ENCODE data around the gene CFD.
"Not testable (repeated sequence)": the region's sequence is repeated elsewhere in the genome, so short reads cannot be mapped to it uniquely, and the experiment has no call there.

The CFD gene

GRCh38 chr19:870963-871401, 11.5 kb downstream of the CFD start:
- H3K4me3 ChIP-seq (ENCODE audit: low read depth, low read length), result no peak overlapping the region

DNA sequence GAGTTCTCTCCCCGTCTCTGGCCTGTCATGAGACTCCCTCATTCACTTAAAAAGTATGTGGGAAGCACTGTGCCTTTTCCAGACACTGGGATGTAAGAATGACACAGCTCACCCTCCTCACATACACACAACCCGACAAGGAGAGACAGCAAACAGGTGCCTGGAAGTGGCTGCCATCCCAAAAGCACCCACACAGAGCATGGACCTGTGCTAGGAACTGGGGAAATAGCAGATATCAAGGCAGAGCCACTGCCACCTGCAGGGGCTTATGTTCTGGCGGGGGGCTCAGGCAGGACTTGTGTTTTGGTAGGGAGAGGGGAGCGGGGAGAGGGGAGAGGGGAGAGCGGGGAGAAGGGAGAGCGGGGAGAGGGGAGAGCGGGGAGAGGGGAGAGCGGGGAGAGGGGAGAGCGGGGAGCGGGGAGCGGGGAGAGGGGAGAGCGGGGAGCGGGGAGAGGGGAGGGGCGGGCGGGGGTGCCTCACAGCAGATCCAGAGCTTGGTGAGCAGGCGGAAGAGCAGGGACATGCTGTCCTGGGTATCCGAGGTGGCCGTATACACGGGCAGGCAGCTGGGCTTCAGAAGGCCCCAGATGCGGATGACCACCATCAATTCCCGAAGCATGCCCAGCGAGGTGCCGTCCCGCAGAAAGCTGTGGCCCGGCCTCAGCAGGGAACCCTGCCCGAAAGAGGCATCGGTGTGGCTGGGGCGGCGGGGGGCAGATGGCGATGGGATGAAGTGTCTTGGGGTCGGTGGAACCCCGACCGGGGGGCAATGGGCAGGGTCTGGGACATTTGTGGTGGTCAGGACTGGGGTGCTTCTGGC, 12.2 kb downstream of the CFD start:
- no peak overlapping the region for H3K4me3 ChIP-seq (ENCODE audit: low read depth, low read length)

DNA sequence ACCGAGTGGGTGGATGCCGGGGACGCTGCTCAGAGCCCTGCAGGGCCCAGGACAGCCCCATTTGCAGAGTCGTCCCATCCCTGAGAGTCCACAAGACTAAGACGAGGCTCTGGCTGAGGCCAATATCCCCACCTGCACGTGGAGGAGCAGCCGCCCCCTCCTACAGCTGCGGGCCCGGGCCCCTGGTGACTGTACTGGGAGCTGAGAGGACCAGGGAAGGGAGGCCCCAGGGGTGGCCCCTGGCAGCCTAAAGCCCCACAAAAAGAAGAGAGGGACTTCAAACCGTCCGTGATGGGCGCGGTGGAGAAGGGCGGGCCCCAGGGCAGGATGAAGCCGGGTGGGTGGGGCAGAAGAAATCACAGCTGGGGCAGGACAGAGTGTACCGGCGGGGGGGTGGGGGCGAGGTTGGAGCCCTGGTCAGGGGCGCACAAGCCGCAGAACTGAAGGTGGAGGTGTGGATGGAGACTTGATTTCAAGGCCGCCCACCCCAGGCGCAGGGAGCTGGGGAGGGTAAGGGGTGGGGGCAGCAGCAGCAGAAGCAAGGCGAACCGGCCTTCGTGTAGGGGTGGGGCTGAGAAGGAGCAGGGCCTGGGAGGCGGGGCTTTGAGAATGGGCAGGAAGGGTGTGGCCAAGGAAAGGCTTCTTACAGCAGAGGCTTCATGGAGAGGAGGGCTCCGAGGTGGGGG, 12.9 kb downstream of the CFD start:
- no peak overlapping the region for H3K4me3 ChIP-seq (ENCODE audit: low read depth, low read length)

DNA sequence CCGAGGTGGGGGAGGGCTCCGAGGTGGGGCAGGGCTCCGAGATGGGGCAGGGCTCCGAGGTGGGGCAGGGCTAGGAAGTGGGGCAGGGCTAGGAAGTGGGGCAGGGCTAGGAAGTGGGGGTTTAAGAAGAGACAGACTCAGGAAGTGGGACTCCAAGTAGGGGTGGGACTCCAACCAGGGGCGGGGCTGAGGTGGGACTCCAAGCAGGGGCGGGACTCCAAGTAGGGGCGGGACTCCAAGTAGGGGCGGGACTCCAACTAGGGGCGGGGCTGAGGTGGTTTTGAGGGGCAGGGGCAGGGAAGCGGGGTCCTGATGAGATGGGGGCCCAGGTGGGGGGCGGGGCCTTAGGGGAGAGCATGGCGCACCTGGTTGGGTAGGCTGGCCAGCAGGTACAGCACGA, 13.6 kb downstream of the CFD start:
- no peak overlapping the region for H3K4me3 ChIP-seq (ENCODE audit: low read depth, low read length)

- no peak overlapping the region for H3K4me3 ChIP-seq (ENCODE audit: low read depth, low read length)
These were observed 14.1 kb downstream of the CFD start for GRCh38 chr19:873561-874041.

- no peak overlapping the region for H3K4me3 ChIP-seq (ENCODE audit: low read depth, low read length)
These were observed 15.9 kb downstream of the CFD start for GRCh38 chr19:875265-875879.

DNA sequence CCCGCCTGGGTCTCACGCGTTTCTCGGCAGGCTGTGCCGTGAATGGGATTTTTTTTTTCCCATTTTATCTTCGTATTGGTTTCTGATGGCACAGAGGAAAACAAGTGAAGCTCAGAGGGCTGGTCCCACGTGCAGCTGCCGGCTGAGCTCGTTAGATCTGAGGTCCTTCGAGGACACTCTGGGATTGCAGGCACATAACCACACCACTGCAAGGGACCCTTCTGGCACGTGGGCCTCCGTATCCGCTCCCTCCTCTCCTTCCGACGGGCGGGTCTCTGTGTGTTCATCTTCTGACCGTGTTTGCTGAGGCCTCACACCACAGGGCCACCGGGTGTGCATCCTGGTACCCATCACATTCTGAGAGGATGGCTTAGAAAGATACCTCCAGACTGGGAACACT, 16.6 kb downstream of the CFD start:
- H3K4me3 ChIP-seq (ENCODE audit: low read depth, low read length), result no peak overlapping the region

- no peak overlapping the region for H3K4me3 ChIP-seq (ENCODE audit: low read depth, low read length)
These were observed 17.4 kb downstream of the CFD start for GRCh38 chr19:876780-877314.

DNA sequence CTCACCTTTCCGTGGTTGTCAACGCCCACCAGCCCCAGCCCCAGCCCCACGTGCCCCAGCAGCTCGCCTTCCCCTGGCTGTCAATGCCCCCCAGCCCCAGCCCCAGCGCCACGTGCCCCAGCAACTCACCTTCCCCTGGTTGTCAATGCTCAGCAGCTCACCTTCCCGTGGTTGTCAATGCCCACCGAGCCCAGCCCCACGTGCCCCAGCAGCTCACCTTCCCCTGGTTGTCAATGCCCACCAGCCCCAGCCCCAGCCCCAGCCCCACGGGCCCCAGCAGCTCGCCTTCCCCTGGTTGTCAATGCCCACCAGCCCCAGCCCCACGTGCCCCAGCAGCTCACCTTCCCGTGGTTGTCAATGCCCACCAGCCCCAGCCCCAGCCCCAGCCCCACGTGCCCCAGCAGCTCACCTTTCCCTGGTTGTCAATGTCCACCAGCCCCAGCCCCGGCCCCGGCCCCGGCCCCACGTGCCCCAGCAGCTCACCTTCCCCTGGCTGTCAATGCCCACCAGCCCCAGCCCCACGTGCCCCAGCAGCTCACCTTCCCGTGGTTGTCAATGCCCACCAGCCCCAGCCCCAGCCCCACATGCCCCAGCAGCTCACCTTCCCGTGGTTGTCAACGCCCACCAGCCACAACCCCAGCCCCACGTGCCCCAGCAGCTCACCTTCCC, 18.7 kb downstream of the CFD start:
- not testable (repeated sequence) for H3K4me3 ChIP-seq (ENCODE audit: low read depth, low read length)

DNA sequence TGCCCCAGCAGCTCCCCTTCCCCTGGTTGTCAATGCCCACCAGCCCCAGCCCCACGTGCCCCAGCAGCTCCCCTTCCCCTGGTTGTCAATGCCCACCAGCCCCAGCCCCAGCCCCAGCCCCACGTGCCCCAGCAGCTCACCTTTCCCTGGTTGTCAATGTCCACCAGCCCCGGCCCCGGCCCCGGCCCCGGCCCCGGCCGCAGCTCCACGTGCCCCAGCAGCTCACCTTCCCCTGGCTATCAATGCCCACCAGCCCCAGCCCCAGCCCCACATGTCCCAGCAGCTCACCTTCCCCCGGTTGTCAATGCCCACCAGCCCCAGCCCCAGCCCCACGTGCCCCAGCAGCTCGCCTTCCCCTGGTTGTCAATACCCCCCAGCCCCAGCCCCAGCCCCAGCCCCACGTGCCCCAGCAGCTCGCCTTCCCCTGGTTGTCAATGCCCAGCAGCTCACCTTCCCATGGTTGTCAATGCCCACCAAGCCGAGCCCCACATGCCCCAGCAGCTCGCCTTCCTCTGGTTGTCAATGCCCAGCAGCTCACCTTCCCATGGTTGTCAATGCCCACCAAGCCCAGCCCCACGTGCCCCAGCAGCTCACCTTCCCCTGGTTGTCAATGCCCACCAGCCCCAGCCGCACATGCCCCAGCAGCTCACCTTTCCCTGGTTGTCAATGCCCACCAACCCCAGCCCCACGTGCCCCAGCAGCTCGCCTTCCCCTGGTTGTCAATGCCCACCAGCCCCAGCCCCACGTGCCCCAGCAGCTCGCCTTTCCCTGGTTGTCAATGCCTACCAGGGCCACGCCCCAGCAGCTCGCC, 19.5 kb downstream of the CFD start:
- not testable (repeated sequence) for H3K4me3 ChIP-seq (ENCODE audit: low read depth, low read length)

- H3K4me3 ChIP-seq (ENCODE audit: low read depth, low read length), result no peak overlapping the region
These were observed 20.4 kb downstream of the CFD start for GRCh38 chr19:879711-880438.

DNA sequence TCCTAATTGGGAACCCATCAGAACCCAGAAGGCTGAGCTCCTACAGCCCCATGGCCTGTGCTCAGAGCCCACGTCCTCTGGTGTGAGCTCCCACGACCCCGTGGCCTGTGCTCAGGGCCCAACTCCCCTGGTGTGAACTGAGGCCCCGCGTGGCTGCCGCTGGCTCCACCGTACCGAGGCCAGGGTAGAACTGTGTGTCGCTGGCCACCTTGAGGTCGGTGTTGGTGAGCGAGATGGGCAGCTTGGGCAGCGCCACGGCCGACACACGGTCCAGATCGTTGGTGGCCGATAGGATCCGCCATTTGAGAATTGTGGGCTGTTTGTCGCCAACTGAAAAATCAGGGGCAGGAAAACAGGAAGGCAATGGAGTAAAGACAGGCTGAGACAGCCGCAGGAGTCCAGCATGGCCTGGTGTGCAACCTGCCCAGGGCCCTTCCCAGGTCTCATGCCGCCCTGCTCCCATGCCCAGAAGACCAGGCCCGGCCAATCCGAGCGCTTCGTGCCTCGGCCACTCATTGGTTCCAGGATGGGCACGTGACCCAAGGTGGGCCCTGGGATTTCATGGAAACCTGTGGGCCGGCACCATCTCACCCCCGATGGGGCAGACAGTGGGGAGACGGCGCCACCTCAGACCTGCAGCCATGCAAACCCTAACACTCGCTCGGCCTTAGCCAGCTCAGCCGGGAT, 22.1 kb downstream of the CFD start:
- no peak overlapping the region for H3K4me3 ChIP-seq (ENCODE audit: low read depth, low read length)

DNA sequence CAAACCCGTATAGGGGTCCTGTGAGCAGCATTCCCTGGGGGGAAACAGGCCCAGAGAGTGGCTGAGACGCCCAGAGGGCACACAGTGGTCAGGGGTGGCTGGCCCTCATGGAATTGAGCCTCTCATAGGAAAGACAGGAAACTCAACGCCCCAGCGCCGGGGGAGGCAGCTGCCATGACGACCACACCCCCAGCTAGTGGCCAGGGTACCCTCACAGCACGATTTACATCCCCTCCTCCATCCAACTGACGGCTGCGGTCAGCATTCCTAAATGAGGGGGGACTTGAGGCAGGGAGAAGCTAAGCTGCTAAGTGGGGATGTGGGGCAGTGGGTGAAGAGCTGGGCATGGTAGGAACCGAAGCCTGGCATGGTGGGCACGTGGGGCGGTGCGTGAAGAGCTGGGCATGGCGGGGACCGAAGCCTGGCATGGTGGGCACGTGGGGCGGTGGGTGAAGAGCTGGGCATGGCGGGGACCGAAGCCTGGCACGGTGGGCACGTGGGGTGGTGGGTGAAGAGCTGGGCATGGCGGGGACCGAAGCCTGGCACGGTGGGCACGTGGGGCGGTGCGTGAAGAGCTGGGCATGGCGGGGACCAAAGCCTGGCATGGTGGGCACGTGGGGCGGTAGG, 23.5 kb downstream of the CFD start:
- no peak overlapping the region for H3K4me3 ChIP-seq (ENCODE audit: low read depth, low read length)

GRCh38 chr19:883661-884211, 24.3 kb downstream of the CFD start:
- no peak overlapping the region for H3K4me3 ChIP-seq (ENCODE audit: low read depth, low read length)

GRCh38 chr19:884420-885211, 25.2 kb downstream of the CFD start:
- no peak overlapping the region for H3K4me3 ChIP-seq (ENCODE audit: low read depth, low read length)

DNA sequence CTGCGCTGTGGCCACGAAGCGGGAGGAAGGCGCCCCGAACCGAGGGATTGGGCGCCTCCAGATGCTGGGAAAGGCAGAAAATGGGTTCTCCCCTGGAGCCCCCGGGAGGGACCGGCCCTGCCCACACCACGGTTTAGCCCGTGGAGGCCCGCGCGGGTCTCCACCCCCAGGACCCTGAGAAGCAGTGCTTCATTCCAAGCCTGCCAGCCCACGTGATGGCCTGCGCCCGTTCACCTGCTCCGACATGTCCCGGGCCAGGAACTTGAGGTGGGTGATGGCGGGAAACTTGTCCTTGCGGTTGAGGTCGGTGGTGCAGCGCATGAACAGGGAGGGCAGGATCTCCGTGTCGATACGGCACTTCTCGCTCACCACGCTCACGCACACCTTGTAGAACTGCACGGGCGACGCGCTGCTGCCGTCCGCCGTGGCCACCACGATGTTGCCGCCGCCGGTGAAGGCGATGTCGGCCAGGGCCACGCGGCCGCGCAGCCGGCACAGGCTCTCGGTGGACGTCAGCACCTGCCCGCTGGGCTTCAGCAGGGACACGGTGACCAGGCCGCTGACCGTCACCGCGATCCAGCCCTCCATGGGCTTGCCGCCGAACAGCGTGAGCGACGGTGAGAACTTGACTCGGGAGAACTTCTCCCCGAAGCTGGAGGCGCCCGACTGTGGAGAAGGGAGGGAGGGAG, 26.2 kb downstream of the CFD start:
- H3K4me3 ChIP-seq (ENCODE audit: low read depth, low read length), result no peak overlapping the region

- H3K4me3 ChIP-seq (ENCODE audit: low read depth, low read length), result no peak overlapping the region
These were observed 27.6 kb downstream of the CFD start for GRCh38 chr19:887072-887471.

All from iPS-11a (cell line).